ENCODE results near the gene GAL.
"Not testable (repeated sequence)": the region's sequence is repeated elsewhere in the genome, so short reads cannot be mapped to it uniquely, and the experiment has no call there.

Gene GAL

DNA sequence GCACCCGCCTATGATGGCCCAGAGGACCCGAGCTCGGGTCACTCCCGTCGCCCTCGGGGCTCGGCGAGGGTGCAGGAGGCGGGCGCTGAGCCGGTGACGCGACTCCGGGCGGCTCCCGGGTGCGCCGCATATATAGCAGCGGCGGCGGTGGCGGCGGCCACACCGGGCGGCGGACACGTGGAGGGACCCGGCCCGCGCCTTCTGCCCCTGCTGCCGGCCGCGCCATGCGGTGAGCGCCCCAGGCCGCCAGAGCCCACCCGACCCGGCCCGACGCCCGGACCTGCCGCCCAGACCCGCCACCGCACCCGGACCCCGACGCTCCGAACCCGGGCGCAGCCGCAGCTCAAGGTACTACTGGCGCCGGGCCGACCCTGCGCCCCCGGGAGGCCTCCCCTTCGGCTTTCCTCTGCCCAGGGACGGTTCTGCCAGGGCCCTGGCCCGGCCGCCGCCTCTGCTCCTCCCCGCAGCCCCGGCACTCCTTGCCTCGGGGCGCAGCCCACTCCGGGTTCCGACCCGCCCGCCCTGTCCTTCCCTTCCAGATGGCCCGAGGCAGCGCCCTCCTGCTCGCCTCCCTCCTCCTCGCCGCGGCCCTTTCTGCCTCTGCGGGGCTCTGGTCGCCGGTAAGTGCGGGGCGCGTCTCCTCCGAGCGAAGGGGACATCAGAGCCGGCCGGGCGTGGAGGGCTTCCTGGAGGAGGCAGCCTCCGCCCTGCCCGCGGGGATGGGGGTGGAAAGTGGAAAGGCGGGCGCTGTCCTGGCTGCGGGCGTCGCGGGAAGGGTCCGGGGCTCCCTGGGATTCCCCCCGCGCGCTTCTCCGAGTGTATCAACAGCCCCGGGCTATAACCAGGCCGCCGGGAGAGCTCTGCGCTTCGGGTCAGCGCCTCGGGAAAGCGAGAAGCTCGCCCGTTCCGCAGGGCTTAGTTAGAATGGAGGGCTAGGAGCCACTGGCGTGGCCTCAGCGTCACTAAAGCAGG is at the start of gene GAL:
TSS of gene GAL (plus strand) at position 160 of the 972 bp plus-strand sequence. CDS start at position 540, 380 bp downstream.
- DNase-seq (ENCODE audit: low spot score) = no peak

GRCh38 chr11:68634606-68635005 is 49.7 kb upstream of the GAL start:
- not testable (repeated sequence) for DNase-seq (ENCODE audit: low spot score)

DNA sequence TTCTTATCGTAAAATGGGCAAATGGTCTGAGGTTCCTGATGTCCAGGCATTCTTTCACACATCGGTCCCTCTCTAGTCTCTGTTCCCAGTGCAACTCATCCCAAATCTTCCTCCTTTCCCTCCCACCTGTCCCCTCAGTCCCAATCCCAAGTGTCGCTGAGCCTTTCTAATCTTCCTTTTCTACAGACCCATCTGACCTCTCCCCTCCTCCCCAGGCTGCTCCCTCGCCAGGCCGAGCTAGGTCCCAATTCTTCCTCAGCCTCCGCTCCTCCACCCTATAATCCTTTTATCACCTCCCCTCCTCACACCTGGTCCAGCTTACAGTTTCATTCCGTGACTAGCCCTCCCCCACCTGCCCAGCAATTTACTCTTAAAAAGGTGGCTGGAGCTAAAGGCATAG is 49.2 kb upstream of the GAL start:
- not testable (repeated sequence) for DNase-seq (ENCODE audit: low spot score)

GRCh38 chr11:68635883-68636282 is 48.5 kb upstream of the GAL start:
- DNase-seq (ENCODE audit: low spot score) = not testable (repeated sequence)

DNA sequence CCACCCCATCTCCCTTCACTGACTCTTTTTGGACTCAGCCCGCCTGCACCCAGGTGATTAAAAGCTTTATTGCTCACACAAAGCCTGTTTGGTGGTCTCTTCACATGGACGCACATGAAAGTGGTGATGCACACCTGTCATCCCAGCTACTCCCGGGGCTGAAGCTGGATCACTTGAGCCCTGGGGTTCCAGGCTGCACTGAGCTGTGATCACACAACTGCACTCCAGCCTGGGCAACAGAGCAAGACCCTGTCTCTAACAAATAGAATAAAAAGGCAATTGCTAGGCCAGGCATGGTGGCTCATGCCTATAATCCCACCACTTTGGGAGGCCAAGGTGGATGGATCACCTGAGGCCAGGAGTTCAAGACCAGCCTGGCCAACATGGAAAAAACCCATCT is 45.0 kb upstream of the GAL start:
- not testable (repeated sequence) for DNase-seq (ENCODE audit: low spot score)

GRCh38 chr11:68641880-68642279 is 42.5 kb upstream of the GAL start:
- DNase-seq (ENCODE audit: low spot score) = no peak

DNA sequence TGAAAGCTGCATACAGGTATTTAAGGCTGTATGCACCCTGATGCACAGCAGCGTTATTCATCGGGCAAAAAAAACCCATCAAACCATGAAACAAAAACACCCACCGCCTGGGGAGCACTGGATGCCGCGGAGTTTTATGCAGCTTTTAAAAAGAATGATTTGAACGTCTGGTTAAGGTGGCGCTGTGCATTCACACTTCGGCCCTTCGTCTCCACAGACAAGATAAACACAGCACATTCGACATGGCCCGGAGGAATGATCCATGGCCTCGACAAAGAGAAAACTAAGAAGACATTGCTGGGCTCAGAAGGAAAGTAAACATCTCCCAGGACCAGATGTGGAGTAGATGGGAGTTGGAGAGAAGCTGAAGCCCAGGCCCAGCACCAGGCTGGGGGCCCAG is 40.8 kb upstream of the GAL start:
- DNase-seq (ENCODE audit: low spot score) = no peak

- no peak for DNase-seq (ENCODE audit: low spot score)
These were observed 37.5 kb upstream of the GAL start for GRCh38 chr11:68646832-68647231.

GRCh38 chr11:68649851-68650555 is 34.3 kb upstream of the GAL start:
- DNase-seq (ENCODE audit: low spot score) = no peak

GRCh38 chr11:68650801-68651200 is 33.5 kb upstream of the GAL start:
- DNase-seq (ENCODE audit: low spot score) = no peak

DNA sequence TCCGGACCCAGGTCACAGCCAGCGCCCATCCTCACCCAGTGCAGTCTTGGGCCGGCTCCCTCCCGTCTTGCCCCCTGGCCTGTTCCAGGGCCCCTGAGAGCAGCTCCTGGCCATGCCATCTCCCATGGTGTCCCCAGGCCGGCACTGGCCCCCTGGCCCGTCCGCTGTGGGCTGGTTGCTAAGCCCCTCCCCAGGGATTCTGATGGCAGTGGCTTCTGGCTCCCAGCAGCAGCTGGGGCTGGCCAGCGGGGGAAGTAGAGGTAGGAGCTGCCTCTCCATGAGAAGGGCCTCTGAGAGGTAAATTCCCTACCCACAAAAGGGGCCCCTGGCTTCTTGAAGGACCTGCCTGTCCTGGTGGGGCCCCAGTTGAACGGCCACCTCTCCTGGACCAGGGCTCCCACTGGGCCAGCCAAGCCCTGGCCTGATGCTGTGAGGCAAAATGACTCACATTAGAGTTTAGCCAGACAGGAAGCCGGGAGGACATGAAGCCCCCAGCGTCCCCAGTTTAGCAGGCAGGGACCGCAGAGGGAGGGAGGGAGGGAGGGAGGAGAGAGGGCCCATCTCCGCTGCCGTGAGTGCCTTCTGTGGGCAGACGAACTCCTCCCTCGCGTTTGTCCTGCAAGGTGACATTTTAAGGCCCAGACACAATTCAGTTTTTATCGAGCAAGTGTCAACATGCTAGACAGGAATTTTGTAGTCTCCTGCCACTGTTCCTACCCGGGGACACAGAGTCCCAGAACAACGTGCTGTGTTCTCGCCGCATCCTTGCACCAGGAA is 32.9 kb upstream of the GAL start:
- no peak for DNase-seq (ENCODE audit: low spot score)

DNA sequence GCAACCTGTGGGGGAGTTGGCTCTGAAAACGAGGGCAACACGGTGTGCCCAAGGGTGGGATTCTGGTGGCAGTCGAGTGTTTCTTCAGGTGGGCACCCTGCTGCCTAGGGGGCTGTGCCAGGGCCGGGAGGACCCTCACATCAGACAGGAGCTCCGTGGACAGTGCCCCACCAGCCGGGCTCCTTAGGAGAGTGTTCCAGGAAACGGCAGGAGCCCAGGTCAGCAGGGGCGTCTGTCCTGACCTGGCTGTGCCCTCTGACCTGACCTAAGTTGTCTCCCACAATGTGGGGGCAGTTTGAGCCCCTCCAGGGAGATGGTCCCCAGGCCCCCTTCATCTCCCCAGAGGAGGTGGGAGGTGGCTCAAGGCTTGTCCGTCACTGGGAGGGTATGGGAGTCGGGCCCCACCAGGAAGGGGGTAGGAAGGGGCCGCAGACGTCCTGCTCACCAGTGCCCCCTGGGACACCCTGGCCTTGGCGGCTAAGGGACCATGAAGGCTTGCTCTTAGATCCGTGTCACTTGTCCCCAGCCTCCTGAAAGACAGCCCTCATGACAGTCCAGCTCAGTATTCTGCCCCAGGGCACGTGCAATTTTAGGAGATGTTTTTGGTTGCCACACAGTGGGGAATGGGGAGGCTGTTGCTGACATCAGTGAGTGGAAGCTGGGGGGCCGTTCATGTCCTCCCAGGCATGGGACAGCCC is 32.2 kb upstream of the GAL start:
- DNase-seq (ENCODE audit: low spot score) = no peak

- no peak for DNase-seq (ENCODE audit: low spot score)
These were observed 31.6 kb upstream of the GAL start for GRCh38 chr11:68652683-68653156.

DNA sequence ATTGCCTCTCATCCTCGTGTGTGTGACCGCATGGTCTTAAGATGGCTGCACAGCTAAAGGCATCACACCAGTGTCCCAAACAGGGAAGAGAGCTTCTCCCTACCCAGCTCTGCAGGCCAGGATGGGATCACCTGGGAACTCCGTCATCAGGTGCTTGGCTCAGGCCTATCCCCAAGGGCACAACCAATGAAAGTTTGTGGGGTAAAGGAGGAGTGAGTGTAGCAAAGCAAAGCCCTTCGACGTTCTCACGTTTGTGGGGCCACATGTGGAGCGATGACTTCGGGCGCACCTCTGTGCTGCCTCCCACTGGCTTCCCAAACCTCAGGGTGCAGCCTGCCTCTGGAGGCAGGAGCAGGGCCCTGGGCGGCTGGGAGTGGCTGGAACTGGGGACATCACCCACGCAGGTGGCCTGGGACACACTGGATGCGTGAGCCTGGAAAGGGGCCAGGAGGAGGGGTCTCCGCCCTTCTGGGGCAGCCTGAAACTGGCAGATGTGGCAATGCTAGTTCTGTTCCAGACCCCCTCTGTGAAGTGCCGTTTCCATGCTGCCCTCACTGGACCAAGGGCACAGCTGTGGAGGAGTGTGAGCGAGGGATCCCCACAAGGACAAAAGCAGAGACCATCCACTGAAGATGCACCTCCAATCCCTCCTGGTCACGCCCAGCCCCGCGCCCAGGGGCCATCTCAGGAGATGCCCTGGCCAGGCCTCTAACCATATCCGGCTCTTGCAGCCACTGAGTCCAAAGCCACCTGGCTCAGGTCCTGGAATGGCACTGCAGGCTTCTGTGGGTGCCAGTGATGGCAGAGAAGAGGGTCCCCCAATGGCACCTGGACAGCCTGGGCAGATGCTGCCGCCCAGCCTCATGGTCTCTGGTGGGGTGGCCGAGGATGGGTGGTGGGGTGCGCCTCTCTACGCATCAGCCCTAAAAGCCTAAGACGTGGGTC is 30.6 kb upstream of the GAL start:
- no peak for DNase-seq (ENCODE audit: low spot score)

DNA sequence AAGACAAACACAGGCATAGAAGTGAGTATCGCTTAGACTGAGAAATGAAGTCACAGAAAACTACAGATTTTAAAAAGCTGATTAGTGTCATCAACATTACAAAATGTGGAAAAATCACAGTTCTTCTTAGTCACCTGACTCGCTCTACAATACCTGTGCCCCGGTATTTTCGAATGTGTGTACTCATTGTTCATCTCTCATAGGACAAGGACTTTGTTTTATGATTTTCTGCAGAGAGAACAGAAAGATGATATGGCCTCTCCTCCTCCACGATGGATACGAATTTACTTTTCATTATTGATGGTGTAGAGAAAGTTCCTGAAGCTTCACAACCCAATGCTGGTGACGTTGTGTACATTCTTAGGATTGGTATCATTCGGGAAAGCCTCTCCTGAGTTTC is 29.4 kb upstream of the GAL start:
- no peak for DNase-seq (ENCODE audit: low spot score)

GRCh38 chr11:68655406-68655805 is 28.9 kb upstream of the GAL start:
- no peak for DNase-seq (ENCODE audit: low spot score)

DNA sequence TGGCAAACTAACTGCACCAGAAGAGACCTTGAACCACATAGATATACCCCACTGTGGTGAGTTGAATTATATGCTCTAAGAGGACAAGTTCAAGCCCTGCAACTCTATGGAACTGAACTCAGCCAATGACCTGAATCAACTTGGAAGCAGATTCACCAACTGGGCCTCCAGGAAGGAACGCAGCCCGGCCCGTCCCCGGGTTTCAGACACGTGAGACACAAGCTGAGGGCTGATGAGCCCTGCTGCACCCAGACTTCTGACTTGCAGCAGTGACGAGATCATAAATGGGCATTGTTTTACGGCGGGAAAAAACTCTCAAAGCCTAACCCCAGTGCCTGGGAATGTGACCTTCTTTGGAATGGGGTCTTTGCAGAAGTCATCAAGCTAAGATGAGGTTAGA is 28.5 kb upstream of the GAL start:
- DNase-seq (ENCODE audit: low spot score) = no peak

DNA sequence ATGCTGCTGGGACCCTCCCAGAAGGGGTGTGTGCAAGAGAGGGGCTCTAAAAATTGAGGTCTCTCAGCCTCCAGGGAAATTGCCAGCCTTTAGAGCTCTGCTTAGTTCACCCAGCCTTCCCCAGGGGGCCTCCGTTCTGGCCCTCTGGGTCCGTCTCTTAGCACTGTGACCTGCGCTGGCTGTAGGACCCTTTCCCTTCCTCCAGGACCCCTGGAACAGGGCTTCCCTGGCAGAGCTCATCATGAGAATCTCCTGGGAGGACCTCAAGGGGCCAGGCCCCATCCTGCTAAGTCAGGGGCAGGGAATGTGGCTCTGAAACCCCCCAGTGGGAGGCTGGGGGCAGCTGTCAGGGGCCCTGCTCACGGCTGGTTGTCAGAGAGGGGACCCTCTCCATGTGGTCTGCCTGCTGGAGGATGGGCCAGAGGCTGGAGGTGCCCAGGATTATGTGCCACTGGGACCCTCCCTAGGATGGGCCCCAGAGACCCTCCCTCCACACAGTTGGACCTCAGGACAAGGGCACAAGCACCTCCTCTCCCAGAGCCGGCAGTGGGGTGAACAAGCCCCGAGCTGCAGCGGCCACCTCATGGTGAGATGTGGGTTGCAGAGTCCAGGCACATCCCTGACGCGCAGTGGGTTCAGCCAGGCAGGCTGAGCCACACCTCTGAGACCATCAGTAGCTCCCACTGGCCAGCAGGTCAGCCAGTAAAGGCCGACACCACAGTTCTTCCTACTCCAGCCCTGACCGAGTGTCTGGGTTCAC is 27.1 kb upstream of the GAL start:
- no peak for DNase-seq (ENCODE audit: low spot score)

DNA sequence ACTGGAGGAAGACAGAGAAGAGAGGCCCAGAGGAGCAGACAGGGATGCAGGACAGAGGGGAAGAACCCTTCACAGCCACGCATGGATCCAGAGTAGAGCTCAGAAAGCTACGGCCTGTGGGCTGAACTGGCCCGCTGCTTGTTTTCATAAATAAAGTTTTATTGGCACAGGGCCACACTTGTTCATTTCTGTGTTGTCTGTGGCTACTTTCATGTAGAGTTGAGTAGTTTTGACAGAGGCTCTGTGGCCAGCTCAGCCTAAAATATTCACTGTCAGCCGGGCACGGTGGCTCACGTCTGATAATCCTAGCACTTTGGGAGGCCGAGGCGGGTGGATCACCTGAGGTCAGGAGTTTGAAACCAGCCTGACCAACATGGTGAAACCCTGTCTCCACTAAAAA is 26.2 kb upstream of the GAL start:
- no peak for DNase-seq (ENCODE audit: low spot score)

GRCh38 chr11:68658661-68659060 is 25.7 kb upstream of the GAL start:
- no peak for DNase-seq (ENCODE audit: low spot score)
